GM12864 (cell line): ENCODE results near the gene UNC13D.
A peak's percentile ranks its signal among the peaks of the same experiment; 100 is the strongest.
"Not testable (repeated sequence)": the region's sequence is repeated elsewhere in the genome, so short reads cannot be mapped to it uniquely, and the experiment has no call there.

ENCODE experiments used
- DNase-seq: peaks from one replicate; pipeline ENCODE4 v3.0.0-alpha.2; 2011; ENCODE audit warnings: low read depth
- H3K4me3 ChIP-seq: 2 replicates; pipeline ENCODE4 v1.5.1; 2011; ENCODE audit warnings: mild to moderate bottlenecking, low read depth, low read length, control low read depth
- CTCF ChIP-seq: IDR thresholded peaks from 2 replicates; pipeline ENCODE4 v1.5.1; 2011; ENCODE audit warnings: low read depth, mild to moderate bottlenecking, moderate library complexity, low read length, control low read depth, inconsistent platforms; ENCODE audit errors: missing control alignments

UNC13D gene

GRCh38 chr17:75783069-75783783, 61.0 kb downstream of the UNC13D start:
- peak; percentile 68 for TF ChIP-seq CTCF
- peak; percentile 83 for DNase-seq
- H3K4me3 ChIP-seq, result no peak overlapping the region; the same call in 1 of the 2 replicates

GRCh38 chr17:75779987-75780889, 64.0 kb downstream of the UNC13D start:
- DNase-seq, result no peak
- H3K4me3 ChIP-seq, result no peak overlapping the region
- no peak for TF ChIP-seq CTCF

- no peak for TF ChIP-seq CTCF
- H3K4me3 ChIP-seq, result peak overlapping the region; percentile 82
- peak; percentile 100 for DNase-seq
Observed at GRCh38 chr17:75779250-75779986, 64.8 kb downstream of the UNC13D start.

GRCh38 chr17:75778861-75779249, 65.3 kb downstream of the UNC13D start:
- DNase-seq, result no peak
- peak; percentile 77 for TF ChIP-seq CTCF
- H3K4me3 ChIP-seq, result peak overlapping the region; percentile 82

- not testable (repeated sequence) for DNase-seq
- peak overlapping the region; percentile 82 for H3K4me3 ChIP-seq
Observed at GRCh38 chr17:75778066-75778860, 65.9 kb downstream of the UNC13D start.

- TF ChIP-seq CTCF, result no peak
- DNase-seq, result no peak
- H3K4me3 ChIP-seq, result peak overlapping the region; percentile 82
Observed at GRCh38 chr17:75777296-75777922, 66.8 kb downstream of the UNC13D start.
